Activated CD8-positive, alpha-beta memory T cell treated with anti-CD3 and anti-CD28 coated beads for 24 hours (primary cell): ENCODE data around the gene ARHGEF38.
A peak's percentile ranks its signal among the peaks of the same experiment; 100 is the strongest.
"Not testable (repeated sequence)": the region's sequence is repeated elsewhere in the genome, so short reads cannot be mapped to it uniquely, and the experiment has no call there.

ENCODE experiments used
- DNase-seq: peaks from one replicate; pipeline ENCODE4 v3.0.0-alpha.2; 2020

Gene ARHGEF38

GRCh38 chr4:105659190-105659589 lies 106.8 kb downstream of the ARHGEF38 start:
- DNase-seq: no peak

- DNase-seq: no peak
Observed at GRCh38 chr4:105661028-105661427, 108.6 kb downstream of the ARHGEF38 start.

- DNase-seq: no peak
Observed at GRCh38 chr4:105662935-105663675, 110.7 kb downstream of the ARHGEF38 start.

- no peak for DNase-seq
Observed at GRCh38 chr4:105666693-105667092, 114.3 kb downstream of the ARHGEF38 start.

- no peak for DNase-seq
Observed at GRCh38 chr4:105670684-105671083, 118.3 kb downstream of the ARHGEF38 start.

GRCh38 chr4:105671301-105671700 lies 118.9 kb downstream of the ARHGEF38 start:
- no peak for DNase-seq

GRCh38 chr4:105674011-105674410 lies 121.6 kb downstream of the ARHGEF38 start:
- no peak for DNase-seq

GRCh38 chr4:105677709-105678108 lies 125.3 kb downstream of the ARHGEF38 start:
- DNase-seq: no peak

- no peak for DNase-seq
Observed at GRCh38 chr4:105679186-105679585, 126.8 kb downstream of the ARHGEF38 start.

- no peak for DNase-seq
Observed at GRCh38 chr4:105683038-105683437, 130.6 kb downstream of the ARHGEF38 start.

GRCh38 chr4:105686571-105686970 lies 134.2 kb downstream of the ARHGEF38 start:
- no peak for DNase-seq

GRCh38 chr4:105694812-105695211 lies 142.4 kb downstream of the ARHGEF38 start:
- not testable (repeated sequence) for DNase-seq

- not testable (repeated sequence) for DNase-seq
Observed at GRCh38 chr4:105695832-105696231, 143.4 kb downstream of the ARHGEF38 start.

- no peak for DNase-seq
Observed at GRCh38 chr4:105698607-105699006, 146.2 kb downstream of the ARHGEF38 start.

- no peak for DNase-seq
Observed at GRCh38 chr4:105707782-105708180, 155.4 kb downstream of the ARHGEF38 start.

- DNase-seq: peak; percentile 96
Observed at GRCh38 chr4:105708181-105709080, 156.0 kb downstream of the ARHGEF38 start, which contains the start of the genes GSTCD and INTS12. TSS of gene GSTCD (plus strand) at chr4:105708784. CDS start at chr4:105717614, 8,830 bp downstream. TSS of gene INTS12 (minus strand) at chr4:105708689. CDS start at chr4:105700005, 8,684 bp downstream.

GRCh38 chr4:105709081-105709450 lies 156.6 kb downstream of the ARHGEF38 start:
- DNase-seq: no peak

GRCh38 chr4:105710012-105710600 lies 157.7 kb downstream of the ARHGEF38 start:
- no peak for DNase-seq

- no peak for DNase-seq
Observed at GRCh38 chr4:105710678-105711077, 158.3 kb downstream of the ARHGEF38 start.

GRCh38 chr4:105712766-105713165 lies 160.3 kb downstream of the ARHGEF38 start:
- DNase-seq: no peak

GRCh38 chr4:105714071-105714521 lies 161.7 kb downstream of the ARHGEF38 start:
- DNase-seq: no peak

- DNase-seq: no peak
Observed at GRCh38 chr4:105714932-105715331, 162.5 kb downstream of the ARHGEF38 start.

GRCh38 chr4:105715692-105716278 lies 163.4 kb downstream of the ARHGEF38 start:
- no peak for DNase-seq
